Measurements from ENCODE around the gene OSTF1. TPM values are rescaled to one million over a fixed set of nuclear protein-coding genes. Genes with fewer than 3 reads are reported as not detected.

Gene OSTF1
- total RNA-seq, 1 experiment from 2014 or later: 49.6 TPM

DNA sequence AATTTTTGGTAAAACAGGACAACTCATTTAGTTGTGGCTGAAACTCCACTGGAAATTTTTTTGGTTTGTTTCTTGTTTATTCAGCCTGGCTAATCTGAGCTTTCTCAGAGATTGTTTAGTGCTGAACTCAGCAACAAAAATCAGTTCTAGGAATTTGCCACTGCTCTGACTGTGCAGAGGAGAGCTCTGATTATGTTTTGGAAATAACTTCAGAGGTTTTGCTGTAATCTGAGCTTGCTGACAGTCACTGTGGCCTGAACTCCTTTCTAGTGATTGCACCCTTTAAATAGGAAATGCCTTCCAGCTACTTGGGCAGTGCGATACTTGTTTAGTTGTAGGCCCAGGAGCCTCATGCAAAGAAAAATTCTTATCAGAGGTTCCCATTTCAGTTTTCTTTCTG, 60.2 kb downstream of the OSTF1 start:
- H3K27ac ChIP-seq: no peak overlapping the region
- H3K27me3 ChIP-seq: no peaks in the 10 kb centered on the region
- peaks cover 19% of the 10 kb centered on the region for H3K36me3 ChIP-seq
- 0 out of 2 replicates have a peak, but pooled peaks cover 4% of the 10 kb centered on the region for H3K9me3 ChIP-seq (replicated peaks)
- no peak overlapping the region for H3K4me3 ChIP-seq
- peak; percentile 42 to 68 for DNase-seq
- H3K4me1 ChIP-seq: peaks cover 9% of the 10 kb centered on the region

- Histone ChIP-seq H3K27me3 (no peaks in the 10 kb centered on the region), H3K36me3 (peaks cover 7% of the 10 kb centered on the region), H3K9me3 (replicated peaks) (0 out of 2 replicates have a peak, but pooled peaks cover 3% of the 10 kb centered on the region), H3K4me1 (peaks cover 9% of the 10 kb centered on the region), H3K4me3 (no peak overlapping the region), H3K27ac (no peak overlapping the region)
- DNase-seq: no peak
Observed at GRCh38 chr9:75149841-75150241, 61.5 kb downstream of the OSTF1 start.

DNA sequence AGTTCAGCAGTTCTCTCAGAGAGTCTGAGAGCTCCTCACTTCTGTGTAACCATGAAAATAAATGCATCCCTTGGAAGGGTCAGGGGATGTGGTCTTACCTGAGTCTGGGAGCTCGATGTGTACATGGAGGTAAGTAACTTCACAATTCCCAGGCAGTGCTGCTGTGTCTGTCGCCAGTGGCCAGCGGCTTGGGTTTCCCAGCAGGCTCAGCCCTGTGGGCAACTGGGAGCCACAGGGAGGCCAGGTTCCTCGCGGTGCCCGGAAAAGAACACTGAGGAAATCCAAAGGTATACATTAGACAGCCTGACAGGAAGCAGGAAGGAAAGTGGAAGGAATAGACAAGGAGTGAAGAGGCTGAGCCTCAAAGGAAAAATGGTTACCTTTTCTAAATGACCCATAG, 62.2 kb downstream of the OSTF1 start:
- DNase-seq: no peak
- peaks cover 9% of the 10 kb centered on the region for H3K4me1 ChIP-seq
- no peaks in the 10 kb centered on the region for H3K27me3 ChIP-seq
- no peak overlapping the region for H3K4me3 ChIP-seq
- no peak overlapping the region for H3K27ac ChIP-seq
- no peaks in the 10 kb centered on the region for H3K9me3 ChIP-seq (replicated peaks)
- H3K36me3 ChIP-seq: peaks cover 6% of the 10 kb centered on the region

GRCh38 chr9:75152416-75152815, 64.1 kb downstream of the OSTF1 start:
- Histone ChIP-seq H3K36me3 (peaks cover 3% of the 10 kb centered on the region), H3K4me1 (peaks cover 9% of the 10 kb centered on the region), H3K9me3 (replicated peaks) (no peaks in the 10 kb centered on the region), H3K27me3 (no peaks in the 10 kb centered on the region), H3K27ac (no peak overlapping the region), H3K4me3 (no peak overlapping the region)
- DNase-seq: no peak

- Histone ChIP-seq H3K36me3 (peaks cover 3% of the 10 kb centered on the region; the same call in 1 of the 2 replicates), H3K27me3 (no peaks in the 10 kb centered on the region), H3K4me3 (no peak overlapping the region), H3K27ac (no peak overlapping the region), H3K4me1 (no peaks in the 10 kb centered on the region), H3K9me3 (replicated peaks) (no peaks in the 10 kb centered on the region)
- DNase-seq: no peak
Observed at GRCh38 chr9:75156858-75157257, 68.5 kb downstream of the OSTF1 start.

GRCh38 chr9:75161116-75161857, 73.0 kb downstream of the OSTF1 start:
- Histone ChIP-seq H3K4me3 (no peak overlapping the region), H3K4me1 (no peaks in the 10 kb centered on the region), H3K9me3 (replicated peaks) (0 out of 2 replicates have a peak, but pooled peaks cover 3% of the 10 kb centered on the region), H3K27ac (no peak overlapping the region), H3K36me3 (no peaks in the 10 kb centered on the region), H3K27me3 (no peaks in the 10 kb centered on the region)
- DNase-seq: no peak

GRCh38 chr9:75163764-75164163, 75.5 kb downstream of the OSTF1 start:
- no peaks in the 10 kb centered on the region for H3K36me3 ChIP-seq
- H3K4me3 ChIP-seq: no peak overlapping the region
- H3K9me3 ChIP-seq (replicated peaks): 0 out of 2 replicates have a peak, but pooled peaks cover 3% of the 10 kb centered on the region
- H3K27ac ChIP-seq: no peak overlapping the region
- no peaks in the 10 kb centered on the region for H3K4me1 ChIP-seq
- no peak for DNase-seq
- no peaks in the 10 kb centered on the region for H3K27me3 ChIP-seq

DNA sequence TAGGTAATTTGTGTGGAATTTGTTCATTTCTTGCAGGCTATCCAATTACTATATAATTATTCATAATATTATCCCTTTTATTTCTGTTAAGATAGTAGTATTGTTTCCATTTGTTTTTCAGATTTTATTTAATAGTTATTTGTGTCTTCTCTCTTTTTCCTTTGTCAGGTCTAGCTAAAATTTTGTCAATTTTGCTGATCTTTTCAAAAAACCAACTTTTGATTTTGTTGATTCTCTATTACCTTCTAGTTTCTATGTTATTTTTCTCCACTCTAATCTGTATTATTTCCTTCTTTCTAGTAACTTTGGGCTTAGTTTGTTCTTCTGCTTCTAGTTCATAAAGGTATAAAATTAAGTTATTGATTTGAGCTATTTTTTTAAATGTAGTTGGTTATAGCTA, 76.3 kb downstream of the OSTF1 start:
- H3K9me3 ChIP-seq (replicated peaks): 0 out of 2 replicates have a peak, but pooled peaks cover 3% of the 10 kb centered on the region
- H3K36me3 ChIP-seq: no peaks in the 10 kb centered on the region
- H3K27ac ChIP-seq: no peak overlapping the region
- DNase-seq: no peak
- H3K4me3 ChIP-seq: no peak overlapping the region
- no peaks in the 10 kb centered on the region for H3K4me1 ChIP-seq
- H3K27me3 ChIP-seq: no peaks in the 10 kb centered on the region

DNA sequence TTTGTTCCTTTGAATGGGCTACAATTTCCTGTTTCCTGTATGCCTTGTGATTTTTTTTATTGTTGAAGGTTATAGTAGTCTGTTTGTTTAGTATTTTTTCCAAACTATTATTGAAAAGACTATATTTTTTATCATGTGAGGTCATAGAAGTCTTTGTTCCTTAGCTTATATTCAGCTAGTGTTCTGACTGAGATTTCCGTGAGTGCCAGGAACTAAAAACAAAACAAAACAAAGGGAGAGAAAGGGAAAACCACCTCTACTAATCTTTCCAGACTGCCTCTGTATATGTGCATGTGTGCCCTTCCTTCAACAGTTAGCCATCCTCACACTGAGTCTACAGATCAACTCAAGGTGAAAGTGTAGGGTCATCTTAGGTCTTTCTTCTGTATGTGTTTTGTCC, 79.0 kb downstream of the OSTF1 start:
- Histone ChIP-seq H3K4me1 (no peaks in the 10 kb centered on the region; the same call in 1 of the 2 replicates), H3K27me3 (no peaks in the 10 kb centered on the region), H3K27ac (no peak overlapping the region), H3K36me3 (no peaks in the 10 kb centered on the region), H3K9me3 (replicated peaks) (0 out of 2 replicates have a peak, but pooled peaks cover 3% of the 10 kb centered on the region), H3K4me3 (no peak overlapping the region)
- DNase-seq: no peak

DNA sequence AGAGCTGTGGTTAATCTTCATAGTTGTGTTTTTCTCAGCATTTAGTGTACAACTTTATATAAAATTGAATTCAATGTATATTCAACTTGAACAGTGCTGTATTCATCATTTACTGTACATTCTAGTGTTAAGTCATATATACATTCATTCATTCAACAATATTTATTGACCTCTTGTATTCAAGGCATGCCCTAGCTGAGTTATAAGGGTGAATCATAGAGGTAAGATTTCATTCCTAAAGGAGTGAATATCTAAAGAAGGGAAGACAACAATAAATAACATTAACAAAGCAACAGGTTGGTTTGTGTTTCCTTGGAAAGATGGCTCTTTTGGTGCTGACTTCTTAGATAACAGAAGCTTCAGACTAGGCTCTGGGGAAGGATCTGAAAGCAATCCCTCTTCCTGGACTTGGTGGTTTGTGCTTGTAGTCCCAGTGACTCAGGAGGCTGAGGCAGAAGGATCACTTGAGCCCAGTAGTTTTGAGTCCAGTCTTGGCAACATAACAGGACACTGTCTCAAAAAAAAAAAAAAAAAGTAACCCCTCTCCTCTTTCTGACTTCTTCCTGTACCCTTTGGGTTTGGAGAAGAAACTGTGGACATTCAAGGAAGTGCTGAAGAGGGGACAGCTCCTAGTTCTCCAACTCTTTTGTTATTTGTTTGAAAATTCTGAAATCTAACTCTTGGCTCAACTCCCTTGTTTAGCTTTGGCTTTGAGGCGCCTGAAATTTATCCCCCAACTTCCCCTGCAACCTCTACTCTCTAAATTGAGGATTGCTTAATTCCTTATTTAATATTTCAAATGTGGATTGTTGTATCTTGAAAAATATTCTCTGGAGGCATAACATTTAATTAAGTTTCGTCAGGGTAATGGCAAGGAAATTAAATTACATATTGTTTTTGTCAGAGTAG, 80.2 kb downstream of the OSTF1 start:
- Histone ChIP-seq H3K27ac (no peak overlapping the region), H3K9me3 (replicated peaks) (no peaks in the 10 kb centered on the region), H3K36me3 (no peaks in the 10 kb centered on the region), H3K27me3 (no peaks in the 10 kb centered on the region), H3K4me3 (no peak overlapping the region), H3K4me1 (no peaks in the 10 kb centered on the region; the same call in 1 of the 2 replicates)
- DNase-seq: no peak

DNA sequence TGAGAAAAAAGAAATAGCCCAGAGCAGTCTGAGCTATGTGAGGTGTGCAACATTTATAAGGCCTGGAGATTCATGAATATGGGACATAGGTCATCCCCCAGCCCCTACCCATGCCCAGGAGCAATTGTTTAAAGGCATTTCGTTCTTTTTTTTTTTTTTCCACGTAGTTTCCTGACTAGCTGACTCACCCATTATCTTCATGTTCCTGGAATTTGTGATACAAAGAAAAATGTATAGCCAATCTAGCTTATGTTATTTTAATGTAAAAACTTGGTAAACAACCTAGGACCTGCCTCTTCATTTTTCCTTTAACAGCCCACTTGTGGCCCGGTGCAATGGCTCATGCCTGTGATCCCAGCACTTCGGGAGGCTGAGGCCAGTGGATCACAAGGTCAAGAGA, 81.3 kb downstream of the OSTF1 start:
- no peak overlapping the region for H3K4me3 ChIP-seq
- no peaks in the 10 kb centered on the region; the same call in 1 of the 2 replicates for H3K4me1 ChIP-seq
- no peak overlapping the region for H3K27ac ChIP-seq
- no peaks in the 10 kb centered on the region for H3K9me3 ChIP-seq (replicated peaks)
- H3K36me3 ChIP-seq: no peaks in the 10 kb centered on the region
- no peaks in the 10 kb centered on the region for H3K27me3 ChIP-seq
- DNase-seq: no peak

GRCh38 chr9:75170898-75171360, 82.6 kb downstream of the OSTF1 start:
- Histone ChIP-seq H3K4me1 (no peaks in the 10 kb centered on the region; the same call in 1 of the 2 replicates), H3K36me3 (no peaks in the 10 kb centered on the region), H3K27me3 (no peaks in the 10 kb centered on the region), H3K27ac (no peak overlapping the region), H3K9me3 (replicated peaks) (no peaks in the 10 kb centered on the region), H3K4me3 (no peak overlapping the region)
- DNase-seq: no peak

DNA sequence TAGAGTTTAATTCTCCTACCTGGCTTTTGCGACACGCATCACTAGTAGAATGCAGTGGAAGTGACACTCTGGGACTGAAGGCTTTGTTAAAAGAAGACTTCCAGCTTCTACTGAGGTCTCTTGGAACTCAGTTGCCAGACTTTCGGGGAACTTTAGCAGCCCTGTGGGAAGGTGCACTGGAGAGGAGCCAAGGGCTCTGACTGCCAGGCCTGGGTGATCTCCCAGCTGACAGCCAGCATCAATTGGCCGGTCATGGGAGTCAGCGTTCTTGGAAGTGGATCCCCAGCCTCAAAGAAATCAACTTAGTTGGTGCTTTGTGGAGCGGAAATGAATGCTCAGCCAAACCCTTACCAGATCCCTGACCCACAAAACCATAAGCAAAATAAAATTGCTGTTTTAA, 87.1 kb downstream of the OSTF1 start:
- Histone ChIP-seq H3K4me1 (no peaks in the 10 kb centered on the region; the same call in 1 of the 2 replicates), H3K36me3 (no peaks in the 10 kb centered on the region), H3K4me3 (no peak overlapping the region), H3K27me3 (no peaks in the 10 kb centered on the region), H3K27ac (no peak overlapping the region), H3K9me3 (replicated peaks) (no peaks in the 10 kb centered on the region)
- DNase-seq: peak in 1 of 2 experiments; percentile 17

- Histone ChIP-seq H3K9me3 (replicated peaks) (no peaks in the 10 kb centered on the region), H3K27me3 (no peaks in the 10 kb centered on the region), H3K4me1 (no peaks in the 10 kb centered on the region; the same call in 1 of the 2 replicates), H3K36me3 (no peaks in the 10 kb centered on the region), H3K27ac (no peak overlapping the region), H3K4me3 (no peak overlapping the region)
- no peak for DNase-seq
Observed at GRCh38 chr9:75176037-75176436, 87.7 kb downstream of the OSTF1 start.

DNA sequence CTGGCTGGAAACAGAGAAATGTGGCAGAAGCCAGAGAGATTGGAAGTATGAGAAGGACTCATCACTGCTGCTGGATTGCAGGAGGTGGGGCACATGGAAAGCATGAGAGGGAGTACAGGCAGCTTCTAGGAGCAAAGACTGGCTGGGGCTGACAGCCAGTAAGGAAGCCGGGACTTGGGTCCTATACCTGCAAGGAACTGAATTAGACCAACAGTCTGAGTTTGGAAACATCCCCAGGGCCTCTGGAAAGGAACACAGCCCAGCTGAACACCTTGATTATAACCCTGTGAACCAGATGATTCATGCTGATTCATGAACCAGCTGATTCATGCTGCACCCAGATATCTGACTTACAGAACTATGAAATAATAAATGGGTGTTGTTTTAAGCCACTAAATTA, 93.4 kb downstream of the OSTF1 start:
- H3K4me1 ChIP-seq: no peaks in the 10 kb centered on the region
- no peaks in the 10 kb centered on the region for H3K27me3 ChIP-seq
- H3K27ac ChIP-seq: no peak overlapping the region
- H3K9me3 ChIP-seq (replicated peaks): no peaks in the 10 kb centered on the region
- no peaks in the 10 kb centered on the region for H3K36me3 ChIP-seq
- no peak overlapping the region for H3K4me3 ChIP-seq
- DNase-seq: no peak

Data from SJCRH30 (cell line).